GM11168 (cell line): Measurements from ENCODE around the gene RPLP2.

Experiments
- in situ Hi-C: fragments of 300-500 bp; cut with MboI; formaldehyde crosslinking; loops from one replicate; pipeline ENCODE4 v1.12.0; 2022; ENCODE audit warnings: low sequenced_read_pairs; ENCODE audit not compliant: unreplicated experiment

RPLP2 gene

DNA sequence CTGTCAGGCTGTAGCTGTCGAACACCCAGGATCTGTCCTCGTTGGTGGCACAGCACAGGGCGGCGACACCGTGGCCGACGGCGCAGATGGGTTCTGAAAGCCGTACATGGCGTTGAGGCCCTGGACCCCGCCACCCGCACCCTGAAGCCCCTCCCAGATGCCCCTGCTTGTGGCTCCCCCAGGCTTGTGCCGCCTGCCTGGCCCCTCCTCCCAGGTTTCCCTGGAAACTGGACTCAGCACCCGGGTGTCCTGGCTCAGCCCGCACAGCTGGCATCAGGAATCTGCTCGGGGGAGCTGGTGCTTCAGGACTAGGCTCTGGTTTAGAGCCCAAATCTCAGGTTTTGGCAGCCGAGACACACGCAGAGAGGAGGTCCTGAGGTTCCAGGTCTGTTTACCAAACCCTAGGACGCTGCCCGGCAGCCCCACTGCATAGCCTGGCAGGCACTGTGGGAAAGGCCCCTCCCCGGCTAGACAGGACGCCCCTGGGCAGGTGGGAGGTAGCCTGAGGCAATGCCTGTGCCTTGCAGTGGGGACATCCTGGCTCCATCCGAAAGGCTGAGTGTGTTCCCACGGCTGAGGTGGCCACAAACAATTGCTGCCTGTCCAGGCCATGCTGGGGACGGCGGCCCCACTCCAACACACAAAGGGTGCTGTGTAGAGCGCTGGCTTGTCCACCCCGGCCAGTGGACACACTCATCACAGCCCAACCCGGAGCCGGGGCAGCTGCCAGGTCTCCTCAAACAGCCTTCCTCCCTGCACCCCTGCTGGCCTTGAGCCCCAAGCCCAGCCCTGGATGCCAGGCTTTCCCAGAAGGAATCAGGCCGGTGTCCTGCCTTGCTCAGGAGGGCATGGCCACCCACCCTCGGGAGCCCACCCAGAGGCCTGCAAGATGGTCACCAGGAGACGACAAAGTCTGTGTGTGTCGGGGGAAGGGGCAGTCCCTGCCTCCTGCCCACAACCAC is 37.1 kb upstream of the RPLP2 start:
- in situ Hi-C loops = no loop called here

DNA sequence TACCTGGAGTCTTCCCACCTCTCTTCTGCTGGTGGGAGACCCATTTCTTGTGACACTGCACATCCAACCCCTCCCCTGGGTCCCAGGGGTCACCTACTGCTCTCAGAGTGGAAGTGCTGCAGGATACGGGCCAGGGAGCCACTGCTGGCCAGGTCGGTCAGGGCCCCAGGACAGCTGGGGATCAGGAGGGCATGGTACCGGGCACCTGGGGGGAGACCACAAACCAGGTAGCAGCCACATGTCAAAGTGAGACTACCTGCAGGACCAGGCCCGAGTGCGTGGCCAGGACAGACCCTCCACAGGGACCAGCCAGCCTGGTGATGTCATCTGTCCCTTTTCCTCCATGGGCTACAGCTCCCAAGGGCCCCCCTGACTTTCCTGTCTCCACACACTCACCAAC is 36.3 kb upstream of the RPLP2 start:
- in situ Hi-C loops = no loop called here

DNA sequence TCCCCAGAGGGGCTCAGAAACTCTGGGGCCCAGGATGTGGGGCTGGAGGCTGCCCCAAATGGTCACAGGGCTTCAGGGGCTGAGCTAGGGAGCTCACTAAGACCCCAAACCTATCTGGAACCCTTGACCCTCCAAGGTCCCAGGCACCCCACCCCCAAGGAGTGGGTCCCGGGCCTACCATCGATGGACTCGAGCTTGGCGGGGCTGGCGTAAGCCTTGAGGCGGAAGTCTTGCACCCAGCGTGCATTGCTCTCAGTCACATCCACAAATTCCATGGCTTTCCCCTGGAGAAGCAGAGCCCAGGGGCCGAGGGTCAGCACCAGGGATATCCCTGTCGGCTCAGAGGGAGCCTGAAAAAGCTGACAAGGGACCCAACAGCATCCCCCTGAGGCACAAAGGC is 35.9 kb upstream of the RPLP2 start:
- in situ Hi-C loops = no loop called here

DNA sequence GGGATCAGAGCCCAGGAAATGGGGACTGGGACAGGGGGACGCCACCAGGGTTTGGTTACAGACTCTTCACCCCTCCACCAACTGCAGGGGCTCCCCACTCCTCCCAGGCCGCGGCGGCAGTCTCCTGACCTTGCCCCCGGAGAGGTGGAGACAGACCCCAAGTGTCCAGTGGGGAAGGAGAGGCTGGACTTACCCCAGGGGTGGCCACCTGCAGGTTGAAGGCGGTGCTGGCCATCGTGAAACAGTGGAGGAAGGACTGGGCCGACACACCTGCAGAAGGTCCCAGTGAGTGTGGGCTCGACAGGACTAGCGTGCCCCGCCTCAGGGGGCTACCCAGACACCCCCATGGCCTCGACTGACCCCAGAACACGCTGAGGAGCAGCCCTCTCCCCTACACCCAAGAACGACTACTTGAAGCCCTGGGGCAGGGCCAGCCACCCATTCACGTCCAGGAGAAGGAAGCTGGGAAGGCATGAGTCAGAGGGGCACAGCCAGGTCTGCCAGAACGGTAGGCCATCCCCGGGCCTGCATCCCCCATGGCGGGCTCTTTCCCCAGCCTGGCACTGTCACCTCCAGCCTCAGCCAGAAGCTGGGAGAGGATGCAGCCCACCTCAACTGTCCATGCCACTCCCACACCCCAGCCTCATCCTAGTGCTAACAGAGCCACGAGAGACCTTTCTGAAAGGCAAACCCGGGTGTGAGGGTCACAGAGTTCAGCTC is 34.7 kb upstream of the RPLP2 start:
- in situ Hi-C loops = no loop called here

DNA sequence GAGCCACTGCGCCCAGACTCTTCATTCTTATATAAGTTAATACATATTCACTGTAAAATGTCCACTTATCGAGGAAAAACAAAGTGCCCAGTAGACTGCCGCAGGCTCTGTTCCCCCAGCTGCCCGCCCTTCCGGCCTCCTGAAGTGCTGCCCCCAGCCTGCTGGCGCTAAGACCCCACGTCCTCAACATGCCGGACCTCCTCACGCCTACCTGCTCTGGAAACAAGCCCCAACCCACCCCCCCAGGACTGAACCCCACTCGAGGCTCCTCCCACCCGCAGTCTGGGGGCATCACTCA is 33.6 kb upstream of the RPLP2 start:
- in situ Hi-C loops = no loop called here

DNA sequence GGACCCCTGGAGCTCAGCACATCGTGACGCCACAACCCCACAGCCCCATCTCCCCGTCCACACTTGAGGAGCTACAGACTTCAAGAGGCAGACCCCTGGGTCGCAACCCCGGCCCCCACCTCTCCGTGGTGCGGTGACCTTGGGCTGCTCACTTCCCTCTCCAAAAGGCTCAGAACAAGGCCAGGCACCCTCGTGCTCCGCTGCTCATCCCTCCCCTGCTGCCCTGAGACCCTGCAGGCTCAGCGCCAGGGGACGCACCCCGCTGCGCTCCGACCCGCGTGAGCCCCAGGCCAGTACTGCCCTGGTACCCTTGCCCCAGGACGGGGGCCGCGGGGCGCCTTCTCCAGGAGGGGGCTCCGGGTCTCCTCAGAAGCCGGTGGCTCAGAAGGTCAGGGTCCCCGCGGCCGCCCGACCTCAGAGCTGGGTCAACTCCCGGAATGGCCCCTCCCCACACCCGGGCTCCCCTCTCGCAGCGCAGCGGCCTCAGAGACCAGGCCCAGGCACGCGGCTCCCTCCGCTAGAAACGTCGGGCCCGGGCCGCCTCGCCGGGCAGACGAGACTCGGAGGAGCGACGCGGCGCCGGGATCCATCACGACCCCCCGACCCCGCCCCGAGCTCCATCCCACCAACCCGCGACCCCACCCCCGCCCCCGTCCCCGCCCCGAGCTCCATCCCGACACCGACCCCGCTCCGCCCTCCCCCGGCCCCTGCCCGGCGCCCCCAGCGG is 33.0 kb upstream of the RPLP2 start:
- in situ Hi-C loops = no loop called here

DNA sequence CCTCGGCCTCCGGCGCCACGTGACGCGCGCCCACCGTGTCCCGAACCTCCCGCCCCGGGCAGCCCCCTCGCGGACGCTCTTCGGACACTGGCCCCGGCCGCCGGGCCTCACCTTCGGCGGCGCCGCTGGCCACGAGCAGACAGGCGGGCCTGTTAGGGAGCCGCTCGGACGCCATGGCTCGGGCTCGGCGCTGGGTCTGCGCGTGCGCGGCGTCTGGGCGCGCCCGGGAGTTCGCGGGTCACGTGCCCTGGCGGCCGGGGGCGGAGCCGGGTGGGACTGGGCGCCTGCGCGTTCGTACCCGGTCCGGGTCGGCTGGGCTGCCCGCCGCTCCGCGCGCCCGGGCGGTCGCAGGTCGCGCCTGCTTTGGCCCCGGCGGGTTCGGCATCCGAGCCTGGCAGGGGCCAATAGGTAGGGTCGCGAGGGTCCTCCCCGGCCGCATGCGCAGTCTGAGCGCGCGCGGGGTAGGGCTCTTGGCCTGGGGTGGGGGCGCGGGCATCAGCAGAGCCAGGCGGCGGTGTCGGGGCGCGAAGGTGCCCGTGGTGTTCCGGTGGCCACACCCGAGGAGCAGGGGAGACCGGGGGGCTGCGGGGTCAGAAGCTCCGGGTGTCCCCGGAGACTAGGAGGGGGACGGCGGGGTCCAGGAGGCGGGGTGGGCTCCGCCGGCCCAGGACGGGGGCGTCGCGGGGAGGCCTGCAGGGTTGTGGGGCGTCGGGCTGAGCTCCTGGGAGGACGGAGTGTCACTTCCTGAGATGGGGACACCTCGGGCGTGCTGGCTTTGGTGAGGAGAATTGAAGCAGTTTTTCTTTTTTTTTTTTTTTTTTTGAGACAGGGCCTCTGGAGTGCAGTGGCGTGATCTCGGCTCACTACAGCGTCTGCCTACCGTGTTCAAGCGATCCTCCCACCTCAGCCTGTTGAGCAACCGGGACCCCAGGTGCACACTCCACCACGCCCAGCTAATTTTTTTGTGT is 32.2 kb upstream of the RPLP2 start, which contains the start of gene GATD1:
Gene GATD1, minus strand, starts transcription at position 200 of the 968 bp plus-strand sequence. Its CDS starts 25 bp downstream, at position 175.
- in situ Hi-C loops = no loop called here

DNA sequence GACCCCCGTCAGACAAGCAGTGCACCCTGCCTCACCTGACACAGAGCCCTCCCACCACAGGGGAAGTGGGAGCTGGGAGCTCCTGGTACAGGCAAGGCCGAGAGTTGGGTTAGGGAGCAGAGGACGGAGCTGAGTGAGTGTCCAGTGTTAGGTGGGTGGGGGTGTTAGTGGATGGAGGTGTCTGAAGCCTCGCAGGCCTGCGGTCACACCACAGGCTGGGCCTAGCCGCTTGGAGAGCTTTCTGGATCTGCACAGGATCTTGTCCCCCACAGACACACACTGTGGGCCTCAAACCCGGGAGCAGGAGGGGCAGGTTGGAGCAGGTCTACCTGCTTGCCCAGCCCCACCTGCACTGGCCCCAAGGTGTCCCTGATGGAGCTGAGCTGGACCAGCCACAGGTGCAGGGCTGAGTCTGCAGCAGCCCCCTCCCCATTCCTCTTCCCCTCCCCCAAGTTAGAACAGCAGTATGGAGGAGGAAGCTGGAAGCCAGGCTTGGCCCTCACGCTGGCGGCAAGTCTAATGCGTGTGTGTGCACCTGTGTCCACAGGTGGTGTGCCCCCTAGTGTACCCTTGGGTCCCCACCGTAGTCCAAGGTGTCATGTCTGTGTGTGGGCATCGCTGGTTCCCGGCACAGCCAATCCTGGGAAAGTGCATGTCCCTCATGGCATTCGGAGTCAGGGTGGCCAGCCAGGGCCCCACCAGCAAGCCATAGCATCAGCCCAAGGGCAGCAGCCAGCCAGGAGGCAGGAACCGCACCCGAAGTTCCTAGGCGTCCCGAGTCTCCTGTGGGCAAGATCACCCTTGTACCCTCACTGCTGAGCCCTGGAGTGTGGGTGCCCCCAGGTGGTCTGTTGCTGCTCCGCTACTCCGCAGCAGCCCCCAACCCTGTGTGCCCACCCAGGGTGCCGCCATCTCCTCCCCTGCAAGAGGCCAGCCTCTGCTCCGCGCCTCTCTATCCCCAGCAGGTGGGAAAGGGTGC is 30.5 kb upstream of the RPLP2 start:
- in situ Hi-C loops = no loop called here

DNA sequence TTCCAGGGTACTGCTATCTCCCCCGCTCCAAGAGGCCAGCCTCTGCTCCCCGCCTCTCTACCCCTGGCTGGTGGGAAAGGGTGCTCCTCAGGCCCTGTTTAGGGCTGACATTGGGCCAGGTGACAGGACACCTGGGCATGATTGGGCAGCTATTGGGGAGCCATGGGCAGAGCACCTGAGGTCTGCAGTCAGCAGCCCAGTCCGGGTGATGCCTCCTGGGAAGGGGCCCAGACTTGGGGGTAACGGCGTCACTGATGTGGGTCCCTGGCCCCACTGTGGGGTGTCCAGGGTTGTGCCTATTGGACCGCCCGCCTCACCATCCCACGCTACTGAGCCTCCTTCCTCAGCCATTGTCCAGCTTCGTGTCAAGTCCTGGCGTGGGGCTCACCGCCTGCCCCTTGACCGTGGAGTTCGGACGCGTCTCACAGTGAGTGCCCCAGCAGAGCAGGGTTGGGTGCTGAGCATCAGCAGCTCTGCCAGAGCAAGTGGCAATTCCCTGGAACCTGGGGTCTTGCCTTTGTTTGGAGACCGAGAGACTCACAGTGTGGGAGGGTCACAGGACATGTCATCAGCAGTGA is 29.7 kb upstream of the RPLP2 start:
- in situ Hi-C loops = no loop called here

DNA sequence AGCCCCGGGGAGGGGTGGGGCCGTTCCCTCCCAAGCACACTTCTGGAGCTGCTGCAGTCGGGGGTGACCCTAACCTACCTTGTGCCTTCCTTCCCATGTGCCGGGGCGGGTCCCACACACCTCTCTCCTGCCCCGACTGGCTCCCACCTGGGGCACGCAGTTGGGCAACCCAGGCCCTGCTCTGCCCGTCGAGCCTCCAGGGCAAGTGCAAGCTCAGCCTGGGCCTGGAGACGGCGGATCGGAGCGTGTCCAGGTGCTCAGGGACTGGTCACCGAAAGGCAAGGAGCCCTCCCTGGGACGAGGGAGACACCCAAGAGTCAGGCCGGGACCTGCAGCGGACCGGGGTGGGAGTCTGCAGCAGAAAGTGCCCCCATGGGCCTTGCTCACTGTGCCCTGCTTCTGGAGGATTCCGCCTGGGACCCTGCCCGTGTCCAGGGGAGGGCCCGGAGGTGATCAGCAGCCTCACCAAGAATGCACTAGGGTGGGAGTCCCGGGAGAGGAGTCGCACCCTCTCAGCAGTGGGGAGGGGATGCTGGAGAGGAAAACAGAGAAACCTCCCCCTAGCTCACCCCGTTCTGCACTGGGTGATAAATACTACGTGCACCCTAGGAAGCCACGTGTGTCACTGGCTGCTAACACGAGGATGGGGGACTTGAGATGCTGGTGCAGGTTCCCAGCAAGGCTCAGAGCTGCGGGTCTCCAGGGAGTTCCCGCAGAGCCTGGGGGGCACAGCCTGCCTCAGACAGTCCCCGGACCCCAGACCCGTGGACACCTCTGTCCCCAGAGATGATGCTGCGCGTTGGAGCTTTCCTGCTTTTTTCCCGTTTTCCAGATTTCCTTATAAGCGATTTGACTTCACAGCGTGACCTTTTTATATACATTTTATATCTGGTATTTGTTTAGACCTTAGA is 27.2 kb upstream of the RPLP2 start:
- in situ Hi-C loops = no loop called here

DNA sequence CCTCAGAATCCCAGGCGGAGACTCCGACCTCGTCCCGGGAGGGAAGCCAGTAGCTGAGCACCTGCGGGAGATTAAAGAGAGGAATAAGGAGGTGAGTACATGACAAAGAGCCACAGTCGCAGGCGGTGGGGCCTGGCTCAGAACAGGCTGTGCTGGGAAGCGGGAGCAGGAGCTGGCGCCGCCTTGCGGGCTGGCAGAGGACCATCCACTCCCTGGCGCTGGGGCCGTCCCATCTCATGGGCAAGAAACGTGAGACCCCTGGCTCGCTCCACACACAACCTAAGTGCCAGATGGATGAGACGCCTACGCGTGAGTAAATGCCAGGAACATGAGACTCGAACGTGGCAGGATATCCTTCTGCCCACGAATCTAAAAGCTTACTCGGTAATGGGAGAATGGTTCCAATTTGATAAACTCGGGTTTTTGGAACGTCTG is 26.2 kb upstream of the RPLP2 start:
- in situ Hi-C loops = no loop called here

DNA sequence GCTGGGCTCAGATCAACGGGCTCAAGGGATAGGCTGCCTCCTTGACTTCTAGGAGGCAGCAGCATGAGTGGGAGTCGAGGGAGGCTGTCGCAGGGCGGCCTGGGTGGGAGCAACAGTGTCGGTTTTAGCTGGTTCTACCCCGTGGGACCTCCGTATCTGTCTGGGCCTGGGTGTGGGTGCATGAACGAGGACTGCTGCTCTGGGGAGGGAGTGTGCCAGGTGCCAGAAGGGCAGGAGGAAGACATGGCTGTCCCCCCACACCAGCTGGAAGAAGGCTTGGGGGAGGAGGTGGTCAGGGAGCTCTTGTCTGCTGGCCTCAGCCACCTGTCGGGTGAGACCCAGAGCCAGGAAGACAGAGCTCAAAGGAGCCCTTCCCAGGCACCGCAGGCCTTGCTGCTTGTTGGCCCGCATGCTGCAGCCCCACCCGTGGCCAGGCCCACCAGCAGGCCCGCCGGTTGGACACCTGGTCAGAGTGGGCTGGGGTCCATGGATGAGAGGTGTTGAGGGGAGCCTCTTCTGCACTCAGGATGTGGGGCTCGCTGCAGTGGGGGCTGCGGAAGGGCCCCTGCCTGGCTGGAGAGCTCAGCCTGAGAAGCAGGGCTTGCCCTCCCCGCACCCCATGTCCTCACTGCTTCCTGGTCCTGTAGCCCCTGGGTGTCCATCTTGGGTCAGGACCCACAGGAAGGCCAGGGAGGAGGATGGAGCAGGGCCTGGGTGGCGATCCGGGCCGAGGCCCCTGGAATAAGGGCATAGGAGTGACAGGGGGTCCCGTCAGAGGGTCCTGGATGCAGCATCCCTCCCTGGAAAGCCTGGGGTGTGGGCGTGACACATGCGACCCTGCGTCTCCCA is 23.3 kb upstream of the RPLP2 start:
- in situ Hi-C loops = no loop called here

DNA sequence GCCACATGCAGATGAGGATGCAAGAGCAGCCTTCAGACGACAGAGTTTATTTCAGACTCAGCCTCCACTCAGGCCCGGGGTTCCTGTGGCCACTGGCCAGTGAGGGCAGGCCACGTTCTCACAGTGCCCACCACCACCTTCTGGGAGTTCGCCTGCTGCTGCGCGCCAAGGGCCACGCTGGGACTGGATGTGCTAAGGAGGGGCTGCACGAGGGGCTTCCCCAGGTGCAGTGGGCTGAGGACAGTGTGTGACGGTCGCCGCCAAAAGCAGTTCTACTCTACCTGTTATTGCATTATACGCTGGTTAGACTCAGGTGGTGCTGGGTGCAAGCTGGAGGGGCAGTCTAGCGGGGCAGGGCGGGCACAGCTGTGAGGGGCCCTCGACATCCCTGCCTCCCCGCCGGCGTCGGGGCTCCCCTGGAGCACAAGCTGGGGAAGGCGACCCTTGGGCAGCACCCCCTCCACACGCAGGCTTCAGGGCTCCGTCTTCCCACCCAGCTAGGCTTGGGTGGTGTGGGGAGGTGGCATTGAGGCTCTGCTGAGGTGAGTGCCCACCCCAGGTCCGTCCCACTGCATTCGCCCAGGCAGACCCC is 22.6 kb upstream of the RPLP2 start:
- in situ Hi-C loops = no loop called here

DNA sequence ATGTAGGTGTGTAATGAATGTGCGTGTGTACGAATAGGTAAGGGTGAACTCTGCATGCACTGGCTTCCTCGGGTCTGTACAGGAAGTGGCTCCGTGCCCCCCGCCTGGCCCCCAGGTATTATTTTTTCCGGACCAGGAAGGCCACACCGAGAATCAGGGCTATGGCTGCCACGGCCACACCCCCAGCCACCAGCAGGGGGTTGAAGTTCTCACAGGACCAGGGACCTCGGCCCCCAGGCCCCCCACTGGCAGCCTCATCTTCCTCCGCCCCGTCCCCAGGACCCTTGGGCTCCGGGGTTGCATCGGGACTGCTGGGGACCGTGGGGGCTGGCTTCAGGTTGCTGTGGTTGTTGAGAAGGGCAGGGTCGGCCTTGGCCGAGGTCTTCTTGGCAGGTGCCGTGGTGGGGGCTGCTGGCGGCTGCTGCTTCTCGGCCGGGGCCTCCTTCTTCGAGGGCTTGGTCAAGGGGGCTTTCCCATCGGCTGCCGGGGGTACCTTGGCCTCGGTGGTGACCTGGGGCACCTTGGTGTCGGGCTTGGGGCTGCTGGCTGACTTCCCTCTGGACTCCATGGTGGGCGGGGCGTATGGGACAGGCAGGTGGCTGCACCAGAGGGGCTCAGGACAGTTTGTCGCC is 21.6 kb upstream of the RPLP2 start:
- in situ Hi-C loops = no loop called here
